HepG2 (cell line): ENCODE measurements around the gene LITAFD. TPM values are rescaled to one million over a fixed set of nuclear protein-coding genes. Genes with fewer than 3 reads are reported as not detected.

Experiments used
- CEBPB ChIP-seq: IDR thresholded peaks from 2 replicates; pipeline ENCODE4 v1.6.1; 2011; ENCODE audit warnings: low read depth, low read length, improper control_type of control experiment, borderline replicate concordance
- EED ChIP-seq: sonication (generic); formaldehyde crosslinking; IDR thresholded peaks from 2 replicates; pipeline ENCODE4 v1.5.0; 2020; ENCODE audit warnings: mild to moderate bottlenecking, missing genetic modification reagents
- GRHL1 ChIP-seq: sonication (generic); formaldehyde crosslinking; conservative IDR thresholded peaks from 2 replicates; pipeline ENCODE4 v1.8.0; 2022; ENCODE audit warnings: missing genetic modification reagents
- HNRNPL ChIP-seq: fragments of 200-400 bp; formaldehyde crosslinking; IDR thresholded peaks from 2 replicates; pipeline ENCODE4 v1.6.1; 2017; ENCODE audit warnings: mild to moderate bottlenecking, low read depth, low read length
- MTERF4 ChIP-seq: sonication (generic); formaldehyde crosslinking; IDR thresholded peaks from 2 replicates; pipeline ENCODE4 v1.8.0; 2023; ENCODE audit warnings: mild to moderate bottlenecking, missing genetic modification reagents
- SMAD3 ChIP-seq: sonication (generic); formaldehyde crosslinking; IDR thresholded peaks from 2 replicates; pipeline ENCODE4 v1.4.0; 2020; ENCODE audit warnings: missing genetic modification reagents
- SOX5 ChIP-seq: IDR thresholded peaks from 2 replicates; pipeline ENCODE4 v1.6.1; 2016; ENCODE audit warnings: borderline replicate concordance
- THRA ChIP-seq: sonication (generic); formaldehyde crosslinking; IDR thresholded peaks from 2 replicates; pipeline ENCODE4 v1.4.0; 2020; ENCODE audit warnings: missing genetic modification reagents, borderline replicate concordance
- U2AF1 ChIP-seq: fragments of 200-400 bp; formaldehyde crosslinking; optimal IDR thresholded peaks from 2 replicates; pipeline ENCODE3; 2017; ENCODE audit warnings: mild to moderate bottlenecking, low read depth, low read length
- ZNF12 ChIP-seq: sonication (generic); formaldehyde crosslinking; IDR thresholded peaks from 2 replicates; pipeline ENCODE4 v1.5.0; 2020; ENCODE audit warnings: missing genetic modification reagents
- ZNF124 ChIP-seq: sonication (generic); formaldehyde crosslinking; IDR thresholded peaks from 2 replicates; pipeline ENCODE4 v1.4.0; 2020; ENCODE audit warnings: missing genetic modification reagents
- ZNF235 ChIP-seq: sonication (generic); formaldehyde crosslinking; IDR thresholded peaks from 2 replicates; pipeline ENCODE4 v1.8.1; 2023; ENCODE audit warnings: mild to moderate bottlenecking, missing genetic modification reagents, borderline replicate concordance
- ZNF343 ChIP-seq: sonication (generic); formaldehyde crosslinking; IDR thresholded peaks from 2 replicates; pipeline ENCODE4 v1.4.0; 2020; ENCODE audit warnings: mild to moderate bottlenecking, missing genetic modification reagents
- ZNF367 ChIP-seq: sonication (generic); formaldehyde crosslinking; IDR thresholded peaks from 2 replicates; pipeline ENCODE4 v1.4.0; 2020; ENCODE audit warnings: missing genetic modification reagents, borderline replicate concordance
- polyA plus RNA-seq, 8 experiments: library from polyadenylated mRNA; depleted of rRNA in 3 of 8; stranded (reverse) in 7 of 8; unstranded in 1 of 8; fragments of >200 nt; fragmentation: Illumina TruSeq in 4 of 8; extraction: Trizol in 4 of 8; gene quantifications; 2 replicates each; pipeline versions ENCODE4 v1.2.1 to v1.2.3, GENCODE V29; 2011 to 2016; ENCODE audit warnings: low read depth in 4 of 8, missing spikeins in 1 of 8, mixed read lengths in 1 of 8; ENCODE audit not compliant: insufficient read depth in 1 of 8
- total RNA-seq, 5 experiments: library from RNA; depleted of rRNA; stranded (reverse); fragments of >200 nt; fragmentation: Illumina TruSeq; extraction: Trizol; gene quantifications; 2 replicates each; pipeline ENCODE4 v1.2.3, GENCODE V29; 2016; ENCODE audit warnings: low read depth in 1 of 5
- TF ChIP-seq, protein P1 (sequence below): sonication (generic); formaldehyde crosslinking; IDR thresholded peaks from 2 replicates; pipeline ENCODE4 v1.5.0; 2020; ENCODE audit warnings: mild to moderate bottlenecking, missing genetic modification reagents
- TF ChIP-seq, protein P2 (sequence below), 2 experiments: sonication (generic) in 1 of 2; formaldehyde crosslinking in 1 of 2; IDR thresholded peaks; 2 replicates each; pipeline versions ENCODE4 v1.6.1 to v1.9.0; 2014 to 2022; ENCODE audit warnings: antibody characterized with exemption in 1 of 2, borderline replicate concordance in 1 of 2, inconsistent platforms in 1 of 2, low read depth in 1 of 2, missing genetic modification reagents in 1 of 2

LITAFD gene
- total and polyA plus RNA-seq, 2 of the 13 experiments (the other 11 are each of a cell fraction or from before 2014, with no cell fraction given), result not detected

- TF ChIP-seq, protein P1, sequence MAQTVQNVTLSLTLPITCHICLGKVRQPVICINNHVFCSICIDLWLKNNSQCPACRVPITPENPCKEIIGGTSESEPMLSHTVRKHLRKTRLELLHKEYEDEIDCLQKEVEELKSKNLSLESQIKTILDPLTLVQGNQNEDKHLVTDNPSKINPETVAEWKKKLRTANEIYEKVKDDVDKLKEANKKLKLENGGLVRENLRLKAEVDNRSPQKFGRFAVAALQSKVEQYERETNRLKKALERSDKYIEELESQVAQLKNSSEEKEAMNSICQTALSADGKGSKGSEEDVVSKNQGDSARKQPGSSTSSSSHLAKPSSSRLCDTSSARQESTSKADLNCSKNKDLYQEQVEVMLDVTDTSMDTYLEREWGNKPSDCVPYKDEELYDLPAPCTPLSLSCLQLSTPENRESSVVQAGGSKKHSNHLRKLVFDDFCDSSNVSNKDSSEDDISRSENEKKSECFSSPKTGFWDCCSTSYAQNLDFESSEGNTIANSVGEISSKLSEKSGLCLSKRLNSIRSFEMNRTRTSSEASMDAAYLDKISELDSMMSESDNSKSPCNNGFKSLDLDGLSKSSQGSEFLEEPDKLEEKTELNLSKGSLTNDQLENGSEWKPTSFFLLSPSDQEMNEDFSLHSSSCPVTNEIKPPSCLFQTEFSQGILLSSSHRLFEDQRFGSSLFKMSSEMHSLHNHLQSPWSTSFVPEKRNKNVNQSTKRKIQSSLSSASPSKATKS, result no peak
- TF ChIP-seq U2AF1 (no peak), THRA (CRISPR knock-in tag) (peak; percentile 65; the same call in 1 of the 2 replicates), ZNF235 (CRISPR knock-in tag) (no peak), MTERF4 (CRISPR knock-in tag) (0 out of 2 replicates have a peak, but pooled peaks have one; percentile 46), ZNF343 (CRISPR knock-in tag) (no peak), CEBPB (no peak), SMAD3 (CRISPR knock-in tag) (no peak), ZNF124 (CRISPR knock-in tag) (no peak), GRHL1 (no peak), HNRNPL (0 out of 2 replicates have a peak, but pooled peaks have one; percentile 46), EED (CRISPR knock-in tag) (no peak), SOX5 (peak; percentile 43; the same call in 1 of the 2 replicates), ZNF12 (CRISPR knock-in tag) (no peak), ZNF367 (no peak)
- TF ChIP-seq, protein P2, sequence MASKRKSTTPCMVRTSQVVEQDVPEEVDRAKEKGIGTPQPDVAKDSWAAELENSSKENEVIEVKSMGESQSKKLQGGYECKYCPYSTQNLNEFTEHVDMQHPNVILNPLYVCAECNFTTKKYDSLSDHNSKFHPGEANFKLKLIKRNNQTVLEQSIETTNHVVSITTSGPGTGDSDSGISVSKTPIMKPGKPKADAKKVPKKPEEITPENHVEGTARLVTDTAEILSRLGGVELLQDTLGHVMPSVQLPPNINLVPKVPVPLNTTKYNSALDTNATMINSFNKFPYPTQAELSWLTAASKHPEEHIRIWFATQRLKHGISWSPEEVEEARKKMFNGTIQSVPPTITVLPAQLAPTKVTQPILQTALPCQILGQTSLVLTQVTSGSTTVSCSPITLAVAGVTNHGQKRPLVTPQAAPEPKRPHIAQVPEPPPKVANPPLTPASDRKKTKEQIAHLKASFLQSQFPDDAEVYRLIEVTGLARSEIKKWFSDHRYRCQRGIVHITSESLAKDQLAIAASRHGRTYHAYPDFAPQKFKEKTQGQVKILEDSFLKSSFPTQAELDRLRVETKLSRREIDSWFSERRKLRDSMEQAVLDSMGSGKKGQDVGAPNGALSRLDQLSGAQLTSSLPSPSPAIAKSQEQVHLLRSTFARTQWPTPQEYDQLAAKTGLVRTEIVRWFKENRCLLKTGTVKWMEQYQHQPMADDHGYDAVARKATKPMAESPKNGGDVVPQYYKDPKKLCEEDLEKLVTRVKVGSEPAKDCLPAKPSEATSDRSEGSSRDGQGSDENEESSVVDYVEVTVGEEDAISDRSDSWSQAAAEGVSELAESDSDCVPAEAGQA (IDR thresholded peaks at IDR 0.05; ENCODE audit: low read depth), result no peak
- TF ChIP-seq, protein P2 (CRISPR knock-in tag; IDR thresholded peaks at IDR 0.05; ENCODE audit: borderline replicate concordance), result no peak
Measured at GRCh38 chr16:8861563-8862308, 20.4 kb upstream of the LITAFD start (continued).
